Fibroblast of skin of right biceps (primary cell): ENCODE measurements around the gene TSHZ2.
"Not testable (repeated sequence)": the region's sequence is repeated elsewhere in the genome, so short reads cannot be mapped to it uniquely, and the experiment has no call there.

Experiments
- DNase-seq: peaks from one replicate; pipeline ENCODE4 v3.0.0-alpha.2; 2013

Gene TSHZ2

GRCh38 chr20:53428996-53429395 lies 456.8 kb downstream of the TSHZ2 start:
- no peak for DNase-seq

- DNase-seq = no peak
Observed at GRCh38 chr20:53434662-53435061, 462.5 kb downstream of the TSHZ2 start.

- not testable (repeated sequence) for DNase-seq
Observed at GRCh38 chr20:53436927-53437326, 464.8 kb downstream of the TSHZ2 start.

GRCh38 chr20:53438368-53438767 lies 466.2 kb downstream of the TSHZ2 start:
- DNase-seq = no peak

- no peak for DNase-seq
Observed at GRCh38 chr20:53439046-53439445, 466.9 kb downstream of the TSHZ2 start.

GRCh38 chr20:53439616-53440015 lies 467.5 kb downstream of the TSHZ2 start:
- DNase-seq = no peak

- DNase-seq = no peak
Observed at GRCh38 chr20:53444401-53445149, 472.4 kb downstream of the TSHZ2 start.

- peak; percentile 47 for DNase-seq
Observed at GRCh38 chr20:53445321-53445731, 473.2 kb downstream of the TSHZ2 start.

GRCh38 chr20:53445932-53446331 lies 473.8 kb downstream of the TSHZ2 start:
- DNase-seq = no peak

GRCh38 chr20:53447316-53447715 lies 475.2 kb downstream of the TSHZ2 start:
- no peak for DNase-seq

GRCh38 chr20:53448426-53448825 lies 476.3 kb downstream of the TSHZ2 start:
- DNase-seq = no peak

- peak; percentile 34 for DNase-seq
Observed at GRCh38 chr20:53448875-53449274, 476.7 kb downstream of the TSHZ2 start.

GRCh38 chr20:53453076-53453475 lies 480.9 kb downstream of the TSHZ2 start:
- no peak for DNase-seq

- DNase-seq = no peak
Observed at GRCh38 chr20:53454675-53455276, 482.6 kb downstream of the TSHZ2 start.

GRCh38 chr20:53463101-53463972 lies 491.2 kb downstream of the TSHZ2 start:
- no peak for DNase-seq

GRCh38 chr20:53466279-53466678 lies 494.1 kb downstream of the TSHZ2 start:
- no peak for DNase-seq

- DNase-seq = no peak
Observed at GRCh38 chr20:53468587-53468986, 496.4 kb downstream of the TSHZ2 start.

GRCh38 chr20:53472859-53473258 lies 500.7 kb downstream of the TSHZ2 start:
- DNase-seq = not testable (repeated sequence)

- no peak for DNase-seq
Observed at GRCh38 chr20:53480913-53481312, 508.8 kb downstream of the TSHZ2 start.

- no peak for DNase-seq
Observed at GRCh38 chr20:53487461-53488200, 515.5 kb downstream of the TSHZ2 start.

GRCh38 chr20:53488775-53489272 lies 516.7 kb downstream of the TSHZ2 start:
- DNase-seq = no peak

GRCh38 chr20:53489528-53489927 lies 517.4 kb downstream of the TSHZ2 start:
- no peak for DNase-seq

- peak; percentile 3 for DNase-seq
Observed at GRCh38 chr20:53490620-53491019, 518.5 kb downstream of the TSHZ2 start.
